OCI-LY1 (cell line): ENCODE data around the gene LRRC42.

Experiments
- H2AFZ ChIP-seq: fragments of 200-600 bp; sonication (generic), shearing (Covaris generic); 2 replicates; pipeline ENCODE4 v1.6.0; 2014; ENCODE audit warnings: antibody characterized with exemption, mild to moderate bottlenecking, low read length
- H3F3A ChIP-seq: fragments of 200-600 bp; sonication (generic), shearing (Covaris generic); 2 replicates; pipeline ENCODE4 v1.6.0; 2014; ENCODE audit warnings: mild to moderate bottlenecking, antibody characterized with exemption, low read length, moderate library complexity; ENCODE audit not compliant: insufficient read depth
- H3K27ac ChIP-seq: fragments of 200-600 bp; sonication (generic); 2 replicates; pipeline ENCODE4 v1.5.1; 2014; ENCODE audit warnings: low read length, mixed run types, mild to moderate bottlenecking, low read depth; ENCODE audit not compliant: poor library complexity, severe bottlenecking
- H3K27me3 ChIP-seq: fragments of 200-600 bp; sonication (generic); 2 replicates; pipeline ENCODE4 v1.6.0; 2014; ENCODE audit warnings: antibody characterized with exemption, mild to moderate bottlenecking, low read length, moderate library complexity; ENCODE audit not compliant: insufficient read depth
- H3K36me3 ChIP-seq: fragments of 200-600 bp; sonication (generic); 2 replicates; pipeline ENCODE4 v1.6.1; 2014; ENCODE audit warnings: mild to moderate bottlenecking, antibody characterized with exemption, low read length, moderate library complexity, mixed read lengths; ENCODE audit not compliant: insufficient read depth
- H3K4me1 ChIP-seq: fragments of 200-600 bp; sonication (generic); 2 replicates; pipeline ENCODE4 v1.5.1; 2014; ENCODE audit warnings: mild to moderate bottlenecking, low read length, moderate library complexity; ENCODE audit not compliant: insufficient read depth, severe bottlenecking
- H3K4me2 ChIP-seq: fragments of 200-600 bp; sonication (generic), shearing (Covaris generic); 2 replicates; pipeline ENCODE4 v1.6.1; 2014; ENCODE audit warnings: low read length
- H3K4me3 ChIP-seq: fragments of 200-600 bp; sonication (generic); 2 replicates; pipeline ENCODE4 v1.5.1; 2014; ENCODE audit warnings: low read length, low read depth, mild to moderate bottlenecking, mixed read lengths; ENCODE audit not compliant: poor library complexity, severe bottlenecking
- H3K79me2 ChIP-seq: fragments of 200-600 bp; shearing (Covaris generic); 2 replicates; pipeline ENCODE4 v1.6.1; 2016; ENCODE audit warnings: mixed run types, low read length, mixed read lengths; ENCODE audit not compliant: insufficient read depth
- H3K9ac ChIP-seq: fragments of 200-600 bp; sonication (generic), shearing (Covaris generic); 2 replicates; pipeline ENCODE4 v1.6.1; 2014; ENCODE audit warnings: mild to moderate bottlenecking, low read length, mixed read lengths
- H3K9me2 ChIP-seq: fragments of 200-600 bp; sonication (generic), shearing (Covaris generic); 2 replicates; pipeline ENCODE4 v1.6.1; 2014; ENCODE audit warnings: low read depth, mild to moderate bottlenecking, low read length, mixed read lengths
- H3K9me3 ChIP-seq: fragments of 200-600 bp; shearing (Covaris generic); 2 replicates; pipeline ENCODE4 v1.6.1; 2014; ENCODE audit warnings: low read length, mixed read lengths
- H4K20me1 ChIP-seq: fragments of 200-600 bp; sonication (generic), shearing (Covaris generic); 2 replicates; pipeline ENCODE4 v1.6.0; 2016; ENCODE audit warnings: mild to moderate bottlenecking, low read length; ENCODE audit not compliant: insufficient read depth
- EZH2 ChIP-seq: fragments of 200-600 bp; sonication (generic), shearing (Covaris generic); IDR thresholded peaks from 2 replicates; pipeline ENCODE4 v1.8.0; 2017; ENCODE audit warnings: borderline replicate concordance, mixed run types, mild to moderate bottlenecking, antibody characterized with exemption, low read length, moderate library complexity, mixed read lengths
- TF ChIP-seq, protein P1 (sequence below): fragments of 200-600 bp; sonication (generic), shearing (Covaris generic); IDR thresholded peaks from 2 replicates; pipeline ENCODE4 v1.5.1; 2017; ENCODE audit warnings: mild to moderate bottlenecking, antibody characterized with exemption, low read length, moderate library complexity, mixed read lengths

LRRC42 gene

DNA sequence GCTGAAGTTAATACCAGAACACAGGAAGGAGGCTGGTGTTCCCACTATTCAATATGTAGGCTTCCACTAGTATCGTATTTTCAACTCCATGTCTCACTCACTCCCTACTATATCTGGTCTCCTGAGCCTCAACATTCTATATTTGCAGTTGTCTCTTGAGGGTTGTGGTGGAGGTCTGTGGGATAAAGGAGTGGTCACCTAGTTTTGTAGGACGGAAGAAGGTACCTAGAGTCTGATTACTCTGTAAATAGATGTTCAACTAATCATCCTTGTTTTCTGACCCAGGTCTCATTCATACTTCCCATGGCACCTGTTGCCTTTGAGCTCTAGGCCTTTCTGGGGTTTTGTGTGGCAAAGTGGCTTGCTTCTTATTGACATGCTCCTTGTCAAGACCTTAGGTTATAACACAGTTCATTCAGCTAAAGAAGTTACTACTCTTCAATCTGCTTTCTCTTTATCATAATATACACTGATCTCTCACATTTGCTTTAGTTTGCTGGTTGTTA is 18.7 kb upstream of the LRRC42 start:
- Histone ChIP-seq H3K4me3 (no peak overlapping the region), H3K36me3 (peaks cover 62% of the 10 kb centered on the region), H3K9me3 (no peaks in the 10 kb centered on the region), H4K20me1 (no peaks in the 10 kb centered on the region), H3K4me1 (no peaks in the 10 kb centered on the region), H3K79me2 (no peaks in the 10 kb centered on the region), H3K9me2 (no peaks in the 10 kb centered on the region), H2AFZ (no peak overlapping the region), H3K27ac (no peak overlapping the region), H3K9ac (no peak overlapping the region), H3F3A (no peaks in the 10 kb centered on the region), H3K4me2 (no peak overlapping the region), H3K27me3 (no peaks in the 10 kb centered on the region)
- no peak for TF ChIP-seq EZH2

DNA sequence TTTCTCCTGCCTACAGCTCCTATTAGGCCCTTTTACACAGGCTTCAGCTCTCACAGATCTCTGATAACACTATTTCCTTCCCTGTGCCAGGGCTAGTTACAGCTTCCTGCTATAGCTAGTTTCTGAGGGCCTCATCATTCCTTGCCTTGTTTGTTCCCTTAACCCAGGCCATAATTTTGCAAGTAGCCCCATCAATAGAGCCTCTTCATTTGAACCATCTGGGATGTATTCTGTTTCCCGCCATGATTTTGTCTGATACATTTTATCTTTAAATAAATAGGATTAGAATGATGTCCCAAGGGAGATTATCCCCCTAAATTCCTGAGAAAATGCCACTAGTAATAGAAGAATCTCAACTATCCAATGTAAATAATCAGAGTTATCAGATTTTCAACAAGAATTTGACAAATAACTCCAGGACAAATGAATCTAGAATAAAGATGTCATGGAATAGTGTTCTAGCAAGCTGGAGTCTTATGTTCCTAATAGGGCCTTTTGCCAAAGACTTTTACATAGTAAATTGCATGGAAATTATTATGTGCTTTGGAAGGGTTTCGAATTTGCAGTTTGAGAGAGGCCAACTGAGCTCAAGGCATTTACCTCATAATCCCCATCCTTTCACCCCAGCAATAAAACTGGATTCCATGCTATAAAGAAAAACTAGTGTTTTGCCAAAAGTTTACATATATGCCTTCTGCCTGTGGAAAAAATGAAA is 16.7 kb upstream of the LRRC42 start:
- peaks cover 6% of the 10 kb centered on the region for H3K9me3 ChIP-seq
- no peak overlapping the region for H2AFZ ChIP-seq
- no peak overlapping the region for H3K4me2 ChIP-seq
- H3F3A ChIP-seq: no peaks in the 10 kb centered on the region
- no peaks in the 10 kb centered on the region for H3K79me2 ChIP-seq
- H3K27me3 ChIP-seq: no peaks in the 10 kb centered on the region
- peaks cover 65% of the 10 kb centered on the region for H3K36me3 ChIP-seq
- H3K4me1 ChIP-seq: no peaks in the 10 kb centered on the region
- H3K9me2 ChIP-seq: no peaks in the 10 kb centered on the region
- no peak overlapping the region for H3K27ac ChIP-seq
- no peak overlapping the region for H3K4me3 ChIP-seq
- H3K9ac ChIP-seq: no peak overlapping the region
- TF ChIP-seq, protein P1, sequence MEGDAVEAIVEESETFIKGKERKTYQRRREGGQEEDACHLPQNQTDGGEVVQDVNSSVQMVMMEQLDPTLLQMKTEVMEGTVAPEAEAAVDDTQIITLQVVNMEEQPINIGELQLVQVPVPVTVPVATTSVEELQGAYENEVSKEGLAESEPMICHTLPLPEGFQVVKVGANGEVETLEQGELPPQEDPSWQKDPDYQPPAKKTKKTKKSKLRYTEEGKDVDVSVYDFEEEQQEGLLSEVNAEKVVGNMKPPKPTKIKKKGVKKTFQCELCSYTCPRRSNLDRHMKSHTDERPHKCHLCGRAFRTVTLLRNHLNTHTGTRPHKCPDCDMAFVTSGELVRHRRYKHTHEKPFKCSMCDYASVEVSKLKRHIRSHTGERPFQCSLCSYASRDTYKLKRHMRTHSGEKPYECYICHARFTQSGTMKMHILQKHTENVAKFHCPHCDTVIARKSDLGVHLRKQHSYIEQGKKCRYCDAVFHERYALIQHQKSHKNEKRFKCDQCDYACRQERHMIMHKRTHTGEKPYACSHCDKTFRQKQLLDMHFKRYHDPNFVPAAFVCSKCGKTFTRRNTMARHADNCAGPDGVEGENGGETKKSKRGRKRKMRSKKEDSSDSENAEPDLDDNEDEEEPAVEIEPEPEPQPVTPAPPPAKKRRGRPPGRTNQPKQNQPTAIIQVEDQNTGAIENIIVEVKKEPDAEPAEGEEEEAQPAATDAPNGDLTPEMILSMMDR: no peak
- no peak for TF ChIP-seq EZH2
- H4K20me1 ChIP-seq: no peaks in the 10 kb centered on the region

DNA sequence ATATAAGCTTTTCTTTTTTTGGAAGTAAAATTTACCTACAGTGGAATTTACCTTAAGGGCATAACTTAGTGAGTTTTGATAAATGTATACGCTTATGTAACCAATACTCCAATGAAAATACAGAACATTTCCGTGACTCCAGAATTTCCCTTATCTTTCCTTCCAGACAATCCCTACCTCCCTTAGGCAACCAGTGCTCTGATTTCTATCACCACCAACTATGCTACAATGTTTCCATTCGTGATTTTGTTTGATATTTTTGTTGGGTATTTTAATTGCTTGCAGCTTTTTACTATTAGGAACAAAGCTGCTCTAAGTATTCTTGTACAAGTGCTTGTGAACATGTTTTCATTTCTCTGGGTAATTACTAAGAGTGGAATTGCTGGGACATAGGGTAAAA is 15.2 kb upstream of the LRRC42 start:
- Histone ChIP-seq H3K4me3 (no peak overlapping the region), H4K20me1 (no peaks in the 10 kb centered on the region), H3K4me1 (no peaks in the 10 kb centered on the region), H3K9ac (no peak overlapping the region), H3K9me2 (no peaks in the 10 kb centered on the region), H3K27ac (no peak overlapping the region), H3K9me3 (peaks cover 12% of the 10 kb centered on the region), H3F3A (no peaks in the 10 kb centered on the region), H3K79me2 (no peaks in the 10 kb centered on the region), H3K27me3 (no peaks in the 10 kb centered on the region), H2AFZ (no peak overlapping the region), H3K36me3 (peaks cover 74% of the 10 kb centered on the region), H3K4me2 (no peak overlapping the region)
- TF ChIP-seq EZH2: no peak
- TF ChIP-seq, protein P1: no peak

DNA sequence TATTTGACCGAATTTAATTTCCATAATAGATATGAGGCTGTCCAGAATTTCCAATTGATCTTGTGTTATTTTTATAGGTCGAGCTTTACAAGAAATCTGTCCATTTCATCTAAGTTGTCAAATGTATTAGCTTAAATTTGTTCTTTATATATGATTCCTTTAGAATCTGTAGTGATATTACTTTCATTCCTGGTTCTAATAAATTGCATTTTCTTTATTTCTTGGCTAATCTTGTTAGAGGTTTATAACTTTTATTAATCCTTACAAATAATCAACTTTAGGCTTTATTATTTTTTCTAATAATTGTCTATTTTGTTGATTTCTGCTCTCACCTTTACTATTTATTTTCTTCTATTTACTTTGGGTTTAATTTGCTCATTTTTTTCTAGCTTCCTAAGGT is 14.6 kb upstream of the LRRC42 start:
- H4K20me1 ChIP-seq: no peaks in the 10 kb centered on the region
- no peaks in the 10 kb centered on the region for H3K4me1 ChIP-seq
- H3K9ac ChIP-seq: no peak overlapping the region
- H3K79me2 ChIP-seq: no peaks in the 10 kb centered on the region
- no peak for TF ChIP-seq EZH2
- TF ChIP-seq, protein P1: no peak
- H3K9me3 ChIP-seq: peaks cover 12% of the 10 kb centered on the region
- peaks cover 80% of the 10 kb centered on the region for H3K36me3 ChIP-seq
- H3K4me2 ChIP-seq: no peak overlapping the region
- H3K27me3 ChIP-seq: no peaks in the 10 kb centered on the region
- H3F3A ChIP-seq: no peaks in the 10 kb centered on the region
- H3K9me2 ChIP-seq: no peaks in the 10 kb centered on the region
- H3K4me3 ChIP-seq: no peak overlapping the region
- H2AFZ ChIP-seq: no peak overlapping the region
- H3K27ac ChIP-seq: no peak overlapping the region
